ENCODE results near the gene ZNF598. TPM values are rescaled to one million over a fixed set of nuclear protein-coding genes. Genes with fewer than 3 reads are reported as not detected.

Gene ZNF598
- total RNA-seq, 4 donors from 2014 or later, result 28.3 to 145 (median 42.0) TPM

DNA sequence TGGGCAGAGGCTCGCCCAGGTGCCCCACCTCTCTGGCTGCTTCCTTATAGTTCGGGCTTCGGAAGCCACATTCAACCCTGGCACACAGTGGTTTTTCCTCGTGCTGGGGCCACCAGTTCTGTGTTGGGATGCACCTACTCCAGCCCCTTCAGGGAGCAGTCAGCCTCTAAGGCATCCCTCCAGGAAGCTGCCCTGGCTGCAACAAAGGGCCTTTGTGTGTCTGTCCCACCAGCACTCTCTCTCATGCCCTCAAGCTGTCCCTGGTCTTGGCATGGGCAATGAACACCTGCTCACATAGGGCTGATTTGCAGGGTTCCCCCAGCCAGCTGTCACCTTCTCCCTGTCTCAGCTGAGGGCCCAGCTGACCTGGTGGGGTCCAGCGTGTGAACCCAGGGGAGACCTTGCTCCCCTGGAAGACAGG, 27.6 kb downstream of the ZNF598 start:
- no peaks in the 10 kb centered on the region for H3K9me3 ChIP-seq
- 49% methylated on average over 5 of the region's 5 CpGs; no CpG with 5 or more reads in 1 of the 2 donors for WGBS, 2 donors (ENCODE audit: low coverage in 1 of 2)
- TF ChIP-seq EP300 (IDR thresholded peaks at IDR 0.05; ENCODE audit: low read depth) (no peak), POLR2AphosphoS5 (IDR thresholded peaks at IDR 0.05) (peak in 2 of 3 donors; percentile 60 to 64), POLR2A (IDR thresholded peaks at IDR 0.05) (peak; percentile 28)
- TF ChIP-seq, protein P1, sequence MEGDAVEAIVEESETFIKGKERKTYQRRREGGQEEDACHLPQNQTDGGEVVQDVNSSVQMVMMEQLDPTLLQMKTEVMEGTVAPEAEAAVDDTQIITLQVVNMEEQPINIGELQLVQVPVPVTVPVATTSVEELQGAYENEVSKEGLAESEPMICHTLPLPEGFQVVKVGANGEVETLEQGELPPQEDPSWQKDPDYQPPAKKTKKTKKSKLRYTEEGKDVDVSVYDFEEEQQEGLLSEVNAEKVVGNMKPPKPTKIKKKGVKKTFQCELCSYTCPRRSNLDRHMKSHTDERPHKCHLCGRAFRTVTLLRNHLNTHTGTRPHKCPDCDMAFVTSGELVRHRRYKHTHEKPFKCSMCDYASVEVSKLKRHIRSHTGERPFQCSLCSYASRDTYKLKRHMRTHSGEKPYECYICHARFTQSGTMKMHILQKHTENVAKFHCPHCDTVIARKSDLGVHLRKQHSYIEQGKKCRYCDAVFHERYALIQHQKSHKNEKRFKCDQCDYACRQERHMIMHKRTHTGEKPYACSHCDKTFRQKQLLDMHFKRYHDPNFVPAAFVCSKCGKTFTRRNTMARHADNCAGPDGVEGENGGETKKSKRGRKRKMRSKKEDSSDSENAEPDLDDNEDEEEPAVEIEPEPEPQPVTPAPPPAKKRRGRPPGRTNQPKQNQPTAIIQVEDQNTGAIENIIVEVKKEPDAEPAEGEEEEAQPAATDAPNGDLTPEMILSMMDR (IDR thresholded peaks at IDR 0.05), result no peak
- H3K27ac ChIP-seq, result peak overlapping the region; percentile 91 to 95 (median 93)
- H3K4me3 ChIP-seq, result no peak overlapping the region
- in situ Hi-C loops (cut with MboI; ENCODE audit: low pct_ligation_motif_present in 1 of 4, low pct_unique_long_range_greater_than_20kb in 1 of 4, low sequenced_read_pairs in 3 of 4) (no loop called here), intact Hi-C loops (cut with DNase I; ENCODE audit: low total_unique reads) (loop anchor here (10.0 kb wide), 1 partner anchor 683 kb away; no protein-coding TSS in a partner anchor)
- H3K27me3 ChIP-seq, result peaks cover 44% of the 10 kb centered on the region
- H3K36me3 ChIP-seq, result peaks cover 0 to 14% (median 2%) of the 10 kb centered on the region in 4 donors
- peaks cover 22 to 66% (median 60%) of the 10 kb centered on the region in 4 donors for H3K4me1 ChIP-seq
- peak; percentile 78 for DNase-seq

DNA sequence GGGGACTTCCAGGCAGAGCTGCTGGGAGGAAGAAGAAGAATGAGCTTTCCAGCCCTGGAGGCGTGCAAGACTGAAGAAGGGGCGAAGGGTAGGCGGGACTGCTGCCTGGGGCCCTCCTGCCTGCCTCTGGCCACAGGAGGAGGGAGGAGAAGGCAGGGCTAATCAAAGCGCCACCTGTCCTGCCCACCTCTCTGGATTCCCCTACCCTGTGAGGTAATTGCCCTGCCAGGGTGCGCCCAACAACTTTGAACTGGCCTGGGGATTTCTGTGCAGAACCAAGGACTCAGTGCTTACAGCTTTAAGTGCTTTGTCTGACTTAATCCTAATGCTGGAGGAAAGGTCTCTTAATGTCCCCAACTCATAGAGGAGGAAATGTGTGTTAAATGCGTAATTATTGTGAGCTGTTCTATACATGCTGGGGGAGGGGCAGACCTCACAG, 28.2 kb downstream of the ZNF598 start, which contains the start of gene NOXO1:
Gene NOXO1, minus strand, starts transcription at position 72 of the 439 bp plus-strand sequence. CDS start 290 bp downstream, outside the sequence.
- no peaks in the 10 kb centered on the region for H3K9me3 ChIP-seq
- peak; percentile 80 for DNase-seq
- peaks cover 0 to 18% (median 2%) of the 10 kb centered on the region in 4 donors for H3K36me3 ChIP-seq
- H3K27me3 ChIP-seq, result peaks cover 44% of the 10 kb centered on the region
- H3K4me1 ChIP-seq, result peaks cover 22 to 66% (median 60%) of the 10 kb centered on the region in 4 donors
- intact Hi-C loops (cut with DNase I; ENCODE audit: low total_unique reads) (loop anchor here (10.0 kb wide), 1 partner anchor 683 kb away; no protein-coding TSS in a partner anchor), in situ Hi-C loops (cut with MboI; ENCODE audit: low pct_ligation_motif_present in 1 of 4, low pct_unique_long_range_greater_than_20kb in 1 of 4, low sequenced_read_pairs in 3 of 4) (no loop called here)
- TF ChIP-seq, protein P1 (IDR thresholded peaks at IDR 0.05), result no peak
- TF ChIP-seq POLR2AphosphoS5 (IDR thresholded peaks at IDR 0.05) (peak; percentile 53 to 84 (median 66)), EP300 (IDR thresholded peaks at IDR 0.05; ENCODE audit: low read depth) (no peak), POLR2A (IDR thresholded peaks at IDR 0.05) (peak; percentile 86)
- WGBS, 2 donors (ENCODE audit: low coverage in 1 of 2), result 0 to 13% methylated on average over 1 to 6 of the region's 6 CpGs
- peak within 1 kb of the TSS; percentile 91 to 95 (median 93) for H3K27ac ChIP-seq
- H3K4me3 ChIP-seq, result peak within 1 kb of the TSS in 3 of 4 donors; percentile 4 to 47 (median 39)

DNA sequence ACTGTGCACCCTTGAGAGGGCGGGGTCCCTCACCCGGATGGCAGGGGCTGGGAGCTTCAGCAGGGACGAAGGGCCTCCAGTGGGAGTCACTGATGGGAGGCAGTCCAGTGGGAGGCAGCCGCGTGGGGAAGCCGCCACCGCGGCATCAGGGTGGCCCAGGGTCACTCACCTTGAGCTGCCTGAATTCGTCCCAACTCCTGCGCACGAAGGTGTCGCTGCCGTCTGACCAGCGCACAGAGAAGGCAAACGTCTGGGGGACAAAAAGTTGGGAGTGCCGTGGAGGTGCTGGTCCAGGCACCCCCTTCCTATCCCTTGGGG, 28.9 kb downstream of the ZNF598 start:
- intact Hi-C loops (cut with DNase I; ENCODE audit: low total_unique reads), result loop anchor here (10.0 kb wide), 1 partner anchor 684 kb away; no protein-coding TSS in a partner anchor

More for the DNA sequence above, 28.9 kb downstream of the ZNF598 start:
- Histone ChIP-seq H3K27ac (peak overlapping the region; percentile 91 to 95 (median 93)), H3K4me3 (peak overlapping the region in 3 of 4 donors; percentile 4 to 47 (median 39)), H3K9me3 (no peaks in the 10 kb centered on the region), H3K4me1 (peaks cover 17 to 62% (median 54%) of the 10 kb centered on the region in 4 donors), H3K36me3 (peaks cover 0 to 12% (median 4%) of the 10 kb centered on the region in 4 donors), H3K27me3 (peaks cover 44% of the 10 kb centered on the region)
- WGBS, 2 donors (ENCODE audit: low coverage in 1 of 2), result 21% methylated on average over 14 of the region's 16 CpGs; no CpG with 5 or more reads in 1 of the 2 donors
- TF ChIP-seq, protein P1 (IDR thresholded peaks at IDR 0.05), result no peak
- TF ChIP-seq POLR2AphosphoS5 (IDR thresholded peaks at IDR 0.05) (no peak), EP300 (IDR thresholded peaks at IDR 0.05; ENCODE audit: low read depth) (no peak), POLR2A (IDR thresholded peaks at IDR 0.05) (no peak)
- in situ Hi-C loops (cut with MboI; ENCODE audit: low pct_ligation_motif_present in 1 of 4, low pct_unique_long_range_greater_than_20kb in 1 of 4, low sequenced_read_pairs in 3 of 4), result no loop called here
- DNase-seq, result no peak
